MM.1S (cell line): ENCODE measurements around the gene GNAT2.

Experiments
- CTCF ChIP-seq: fragments of 300-600 bp; sonication (generic); IDR thresholded peaks from 2 replicates; pipeline ENCODE4 v1.5.1; 2016; ENCODE audit warnings: antibody characterized with exemption, low read length, mixed read lengths
- EZH2 ChIP-seq: fragments of 300-600 bp; sonication (generic); optimal IDR thresholded peaks from 2 replicates; pipeline ENCODE3; 2017; ENCODE audit warnings: low read depth, mild to moderate bottlenecking, antibody characterized with exemption, low read length, mixed read lengths

- no peak for TF ChIP-seq CTCF
- TF ChIP-seq EZH2 = no peak
Observed at GRCh38 chr1:109649491-109649914, 30.1 kb upstream of the GNAT2 start.
